ENCODE results near the gene TNFRSF4. TPM values are rescaled to one million over a fixed set of nuclear protein-coding genes. Genes with fewer than 3 reads are reported as not detected.
A peak's percentile ranks its signal among the peaks of the same experiment; 100 is the strongest.

The TNFRSF4 gene
- total RNA-seq, 1 donor from 2014 or later = not detected

- DNase-seq (ENCODE audit: low read depth) = no peak
These were observed 20.3 kb upstream of the TNFRSF4 start for GRCh38 chr1:1234180-1234808.

- DNase-seq (ENCODE audit: low read depth) = no peak
These were observed 19.6 kb upstream of the TNFRSF4 start for GRCh38 chr1:1233567-1233892.

- DNase-seq (ENCODE audit: low read depth) = no peak
These were observed 19.0 kb upstream of the TNFRSF4 start for GRCh38 chr1:1232796-1233566.

GRCh38 chr1:1232208-1232795 lies 18.3 kb upstream of the TNFRSF4 start, which contains the start of gene B3GALT6:
Gene B3GALT6, plus strand, starts transcription at chr1:1232237. Its CDS starts 42 bp downstream, at chr1:1232279.
- no peak for DNase-seq (ENCODE audit: low read depth)

GRCh38 chr1:1231400-1232207 lies 17.7 kb upstream of the TNFRSF4 start, which contains the start of gene SDF4:
Gene SDF4, minus strand, starts transcription at chr1:1232001. Its CDS starts 3,229 bp downstream, at chr1:1228772.
- peak; percentile 96 for DNase-seq (ENCODE audit: low read depth)

- peak; percentile 78 for DNase-seq (ENCODE audit: low read depth)
These were observed 16.9 kb upstream of the TNFRSF4 start for GRCh38 chr1:1230656-1231399.

- no peak for DNase-seq (ENCODE audit: low read depth)
These were observed 15.8 kb upstream of the TNFRSF4 start for GRCh38 chr1:1229770-1230169.

GRCh38 chr1:1228596-1229321 lies 14.8 kb upstream of the TNFRSF4 start:
- no peak for DNase-seq (ENCODE audit: low read depth)

- no peak for DNase-seq (ENCODE audit: low read depth)
These were observed 14.2 kb upstream of the TNFRSF4 start for GRCh38 chr1:1228187-1228586.

GRCh38 chr1:1227386-1227785 lies 13.4 kb upstream of the TNFRSF4 start:
- no peak for DNase-seq (ENCODE audit: low read depth)

GRCh38 chr1:1226566-1227362 lies 12.8 kb upstream of the TNFRSF4 start:
- DNase-seq (ENCODE audit: low read depth) = no peak

- DNase-seq (ENCODE audit: low read depth) = no peak
These were observed 12.0 kb upstream of the TNFRSF4 start for GRCh38 chr1:1225913-1226312.

- DNase-seq (ENCODE audit: low read depth) = no peak
These were observed 11.4 kb upstream of the TNFRSF4 start for GRCh38 chr1:1225238-1225845.

- DNase-seq (ENCODE audit: low read depth) = no peak
These were observed 9.9 kb upstream of the TNFRSF4 start for GRCh38 chr1:1223891-1224290.

GRCh38 chr1:1223321-1223720 lies 9.4 kb upstream of the TNFRSF4 start:
- no peak for DNase-seq (ENCODE audit: low read depth)

GRCh38 chr1:1222575-1223225 lies 8.7 kb upstream of the TNFRSF4 start:
- no peak for DNase-seq (ENCODE audit: low read depth)

GRCh38 chr1:1221887-1222574 lies 8.1 kb upstream of the TNFRSF4 start:
- no peak for DNase-seq (ENCODE audit: low read depth)

- DNase-seq (ENCODE audit: low read depth) = no peak
These were observed 6.2 kb upstream of the TNFRSF4 start for GRCh38 chr1:1220197-1220596.
